Measurements from ENCODE around the gene COL5A1.
A peak's percentile ranks its signal among the peaks of the same experiment; 100 is the strongest.

The COL5A1 gene

GRCh38 chr9:134737842-134738580 is 96.4 kb downstream of the COL5A1 start:
- Histone ChIP-seq H2AFZ (ENCODE audit: low read depth, low read length) (no peak overlapping the region), H3K4me1 (ENCODE audit: low read length) (no peaks in the 10 kb centered on the region), H3K36me3 (replicated peaks; ENCODE audit: low read depth, low read length) (no peaks in the 10 kb centered on the region), H3K4me2 (ENCODE audit: low read length) (no peak overlapping the region), H3K9me3 (ENCODE audit: insufficient read depth, low read length) (no peaks in the 10 kb centered on the region), H3K4me3 (ENCODE audit: low read length) (no peak overlapping the region), H4K20me1 (ENCODE audit: insufficient read depth, low read length) (no peaks in the 10 kb centered on the region), H3K9ac (ENCODE audit: low read length) (no peak overlapping the region), H3K27me3 (ENCODE audit: low read depth, low read length) (no peaks in the 10 kb centered on the region), H3K79me2 (ENCODE audit: low read length) (no peaks in the 10 kb centered on the region), H3K27ac (ENCODE audit: low read length) (no peak overlapping the region)
- TF ChIP-seq EZH2phosphoT487 (IDR thresholded peaks at IDR 0.05; ENCODE audit: low read depth), result no peak
- TF ChIP-seq CTCF (IDR thresholded peaks at IDR 0.05; ENCODE audit: low read depth, low read length), result no peak

- H3K9ac ChIP-seq (ENCODE audit: low read length), result no peak overlapping the region
- no peaks in the 10 kb centered on the region for H3K27me3 ChIP-seq (ENCODE audit: low read depth, low read length)
- H3K27ac ChIP-seq (ENCODE audit: low read length), result no peak overlapping the region
- H3K79me2 ChIP-seq (ENCODE audit: low read length), result no peaks in the 10 kb centered on the region
- no peak overlapping the region for H3K4me2 ChIP-seq (ENCODE audit: low read length)
- H3K36me3 ChIP-seq (replicated peaks; ENCODE audit: low read depth, low read length), result no peaks in the 10 kb centered on the region
- H3K9me3 ChIP-seq (ENCODE audit: insufficient read depth, low read length), result no peaks in the 10 kb centered on the region
- H3K4me3 ChIP-seq (ENCODE audit: low read length), result no peak overlapping the region
- no peak overlapping the region for H2AFZ ChIP-seq (ENCODE audit: low read depth, low read length)
- TF ChIP-seq EZH2phosphoT487 (IDR thresholded peaks at IDR 0.05; ENCODE audit: low read depth) (no peak), CTCF (IDR thresholded peaks at IDR 0.05; ENCODE audit: low read depth, low read length) (peak; percentile 51)
- H3K4me1 ChIP-seq (ENCODE audit: low read length), result no peaks in the 10 kb centered on the region
- no peaks in the 10 kb centered on the region for H4K20me1 ChIP-seq (ENCODE audit: insufficient read depth, low read length)
Measured at GRCh38 chr9:134738869-134739659, 97.5 kb downstream of the COL5A1 start.

- H3K9ac ChIP-seq (ENCODE audit: low read length), result no peak overlapping the region
- H3K79me2 ChIP-seq (ENCODE audit: low read length), result no peaks in the 10 kb centered on the region
- H3K4me1 ChIP-seq (ENCODE audit: low read length), result no peaks in the 10 kb centered on the region
- no peak overlapping the region for H3K4me3 ChIP-seq (ENCODE audit: low read length)
- no peaks in the 10 kb centered on the region for H4K20me1 ChIP-seq (ENCODE audit: insufficient read depth, low read length)
- no peaks in the 10 kb centered on the region for H3K9me3 ChIP-seq (ENCODE audit: insufficient read depth, low read length)
- H2AFZ ChIP-seq (ENCODE audit: low read depth, low read length), result no peak overlapping the region
- no peak for TF ChIP-seq CTCF (IDR thresholded peaks at IDR 0.05; ENCODE audit: low read depth, low read length)
- no peak for TF ChIP-seq EZH2phosphoT487 (IDR thresholded peaks at IDR 0.05; ENCODE audit: low read depth)
- H3K27ac ChIP-seq (ENCODE audit: low read length), result no peak overlapping the region
- H3K36me3 ChIP-seq (replicated peaks; ENCODE audit: low read depth, low read length), result no peaks in the 10 kb centered on the region
- no peak overlapping the region for H3K4me2 ChIP-seq (ENCODE audit: low read length)
- H3K27me3 ChIP-seq (ENCODE audit: low read depth, low read length), result no peaks in the 10 kb centered on the region
Measured at GRCh38 chr9:134739660-134739968, 98.0 kb downstream of the COL5A1 start.

GRCh38 chr9:134740071-134740470 is 98.5 kb downstream of the COL5A1 start:
- no peak overlapping the region for H3K4me2 ChIP-seq (ENCODE audit: low read length)
- H2AFZ ChIP-seq (ENCODE audit: low read depth, low read length), result no peak overlapping the region
- no peak overlapping the region for H3K27ac ChIP-seq (ENCODE audit: low read length)
- no peaks in the 10 kb centered on the region for H3K79me2 ChIP-seq (ENCODE audit: low read length)
- H3K9ac ChIP-seq (ENCODE audit: low read length), result no peak overlapping the region
- no peak overlapping the region for H3K4me3 ChIP-seq (ENCODE audit: low read length)
- H4K20me1 ChIP-seq (ENCODE audit: insufficient read depth, low read length), result no peaks in the 10 kb centered on the region
- no peaks in the 10 kb centered on the region for H3K27me3 ChIP-seq (ENCODE audit: low read depth, low read length)
- no peaks in the 10 kb centered on the region for H3K36me3 ChIP-seq (replicated peaks; ENCODE audit: low read depth, low read length)
- H3K9me3 ChIP-seq (ENCODE audit: insufficient read depth, low read length), result no peaks in the 10 kb centered on the region
- H3K4me1 ChIP-seq (ENCODE audit: low read length), result no peaks in the 10 kb centered on the region
- TF ChIP-seq EZH2phosphoT487 (IDR thresholded peaks at IDR 0.05; ENCODE audit: low read depth) (no peak), CTCF (IDR thresholded peaks at IDR 0.05; ENCODE audit: low read depth, low read length) (no peak)
